Right atrium auricular region (tissue), 2 donors: ENCODE measurements around the gene NRCAM. TPM values are rescaled to one million over a fixed set of nuclear protein-coding genes. Genes with fewer than 3 reads are reported as not detected.

Experiments used
- DNase-seq: peaks from one replicate; pipeline ENCODE4 v3.0.0-alpha.2; 2019; ENCODE audit warnings: low spot score
- H3K27ac ChIP-seq, 2 donors: fragments of 200-600 bp; sonication (generic); 1 replicate in 1 of 2; 2 replicates in 1 of 2; pipeline ENCODE4 v1.5.1; 2016 to 2019
- H3K27me3 ChIP-seq, 2 donors: fragments of 200-600 bp; sonication (generic); one replicate each; pipeline versions ENCODE4 v1.5.1 to v1.6.0; 2017 to 2019
- H3K36me3 ChIP-seq: fragments of 200-600 bp; sonication (generic); one replicate; pipeline ENCODE4 v1.5.1; 2016
- H3K4me1 ChIP-seq, 2 donors: fragments of 200-600 bp; sonication (generic); one replicate each; pipeline versions ENCODE4 v1.5.1 to v1.6.0; 2017 to 2019
- H3K4me3 ChIP-seq, 2 donors: fragments of 200-600 bp; sonication (generic); 1 replicate in 1 of 2; 2 replicates in 1 of 2; pipeline ENCODE4 v1.5.1; 2017 to 2019; ENCODE audit warnings: mild to moderate bottlenecking in 1 of 2, moderate library complexity in 1 of 2
- H3K9me3 ChIP-seq, 2 donors: fragments of 200-600 bp; sonication (generic); one replicate each; pipeline ENCODE4 v1.5.1; 2019
- total RNA-seq, 2 donors: library from RNA; depleted of rRNA; stranded (reverse); fragments of >200 nt; gene quantifications; one replicate each; pipeline ENCODE4 v1.1.0, GENCODE V29; 2016
- TF ChIP-seq, protein P1 (sequence below), 2 donors: fragments of 200-600 bp; sonication (generic); IDR thresholded peaks; one replicate each; pipeline ENCODE4 v1.5.1; 2019; ENCODE audit warnings: antibody characterized with exemption in 2 of 2

Gene NRCAM
- total RNA-seq, 2 donors from 2014 or later = 0.63 to 0.93 TPM

DNA sequence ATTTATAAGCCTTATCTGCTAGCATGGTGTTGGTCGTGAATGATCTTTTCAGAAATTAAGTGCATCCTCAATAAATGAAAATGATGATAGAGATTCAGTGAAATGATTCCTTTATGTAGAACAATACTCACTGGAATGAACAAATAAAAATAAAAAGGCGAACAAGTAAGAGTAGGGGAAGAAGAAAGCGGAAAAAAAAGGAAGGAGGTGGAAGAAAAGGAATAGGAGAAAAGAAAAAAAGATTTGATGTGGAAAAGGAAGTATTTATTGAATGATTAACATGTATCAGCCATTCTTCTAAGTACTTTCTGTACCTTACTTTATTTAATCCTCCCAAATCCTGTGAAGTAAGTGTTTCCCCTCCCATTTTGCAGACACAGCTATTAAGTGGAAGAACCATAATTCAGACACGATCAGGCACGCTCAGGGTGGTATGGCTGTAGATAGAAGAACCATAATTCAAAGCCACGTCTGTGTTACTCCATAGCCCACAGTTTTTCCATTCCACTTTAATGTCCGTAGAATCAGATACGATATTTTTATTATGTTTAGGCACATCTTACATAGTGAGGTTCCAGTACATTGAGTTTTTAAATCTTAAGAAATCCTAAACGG, 169.8 kb downstream of the NRCAM start:
- no peak for DNase-seq
- Histone ChIP-seq H3K27me3 (no peaks in the 10 kb centered on the region), H3K4me3 (no peak overlapping the region)

GRCh38 chr7:108285778-108286177, 170.5 kb downstream of the NRCAM start:
- Histone ChIP-seq H3K9me3 (no peaks in the 10 kb centered on the region), H3K4me1 (peaks cover 0 to under 1% of the 10 kb centered on the region in 2 donors), H3K36me3 (no peaks in the 10 kb centered on the region), H3K27ac (no peak overlapping the region), H3K4me3 (no peak overlapping the region), H3K27me3 (no peaks in the 10 kb centered on the region)
- no peak for DNase-seq
- TF ChIP-seq, protein P1, sequence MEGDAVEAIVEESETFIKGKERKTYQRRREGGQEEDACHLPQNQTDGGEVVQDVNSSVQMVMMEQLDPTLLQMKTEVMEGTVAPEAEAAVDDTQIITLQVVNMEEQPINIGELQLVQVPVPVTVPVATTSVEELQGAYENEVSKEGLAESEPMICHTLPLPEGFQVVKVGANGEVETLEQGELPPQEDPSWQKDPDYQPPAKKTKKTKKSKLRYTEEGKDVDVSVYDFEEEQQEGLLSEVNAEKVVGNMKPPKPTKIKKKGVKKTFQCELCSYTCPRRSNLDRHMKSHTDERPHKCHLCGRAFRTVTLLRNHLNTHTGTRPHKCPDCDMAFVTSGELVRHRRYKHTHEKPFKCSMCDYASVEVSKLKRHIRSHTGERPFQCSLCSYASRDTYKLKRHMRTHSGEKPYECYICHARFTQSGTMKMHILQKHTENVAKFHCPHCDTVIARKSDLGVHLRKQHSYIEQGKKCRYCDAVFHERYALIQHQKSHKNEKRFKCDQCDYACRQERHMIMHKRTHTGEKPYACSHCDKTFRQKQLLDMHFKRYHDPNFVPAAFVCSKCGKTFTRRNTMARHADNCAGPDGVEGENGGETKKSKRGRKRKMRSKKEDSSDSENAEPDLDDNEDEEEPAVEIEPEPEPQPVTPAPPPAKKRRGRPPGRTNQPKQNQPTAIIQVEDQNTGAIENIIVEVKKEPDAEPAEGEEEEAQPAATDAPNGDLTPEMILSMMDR (IDR thresholded peaks at IDR 0.05) = no peak

More for the DNA sequence above, 169.8 kb downstream of the NRCAM start:
- Histone ChIP-seq H3K9me3 (no peaks in the 10 kb centered on the region), H3K27ac (no peak overlapping the region), H3K4me1 (peaks cover 0 to 6% of the 10 kb centered on the region in 2 donors), H3K36me3 (no peaks in the 10 kb centered on the region)
- TF ChIP-seq, protein P1 (IDR thresholded peaks at IDR 0.05) = no peak

GRCh38 chr7:108285003-108285368, 171.2 kb downstream of the NRCAM start:
- no peak for DNase-seq
- H3K9me3 ChIP-seq = no peaks in the 10 kb centered on the region
- no peaks in the 10 kb centered on the region for H3K27me3 ChIP-seq
- H3K4me3 ChIP-seq = no peak overlapping the region
- H3K4me1 ChIP-seq = no peaks in the 10 kb centered on the region
- no peak overlapping the region for H3K27ac ChIP-seq
- H3K36me3 ChIP-seq = no peaks in the 10 kb centered on the region
- TF ChIP-seq, protein P1 (IDR thresholded peaks at IDR 0.05) = no peak

- no peak for DNase-seq
- Histone ChIP-seq H3K36me3 (no peaks in the 10 kb centered on the region), H3K27me3 (no peaks in the 10 kb centered on the region), H3K4me1 (no peaks in the 10 kb centered on the region), H3K4me3 (no peak overlapping the region), H3K9me3 (no peaks in the 10 kb centered on the region), H3K27ac (no peak overlapping the region)
- TF ChIP-seq, protein P1 (IDR thresholded peaks at IDR 0.05) = no peak
Observed at GRCh38 chr7:108284349-108285002, 171.8 kb downstream of the NRCAM start.

GRCh38 chr7:108283252-108283651, 173.0 kb downstream of the NRCAM start:
- no peaks in the 10 kb centered on the region for H3K36me3 ChIP-seq
- H3K27me3 ChIP-seq = no peaks in the 10 kb centered on the region
- no peaks in the 10 kb centered on the region for H3K9me3 ChIP-seq
- TF ChIP-seq, protein P1 (IDR thresholded peaks at IDR 0.05) = no peak
- H3K4me3 ChIP-seq = no peak overlapping the region
- no peak overlapping the region for H3K27ac ChIP-seq
- no peaks in the 10 kb centered on the region for H3K4me1 ChIP-seq
- no peak for DNase-seq
